GM18873 (cell line): ENCODE measurements around the gene CCDC157.
"Not testable (repeated sequence)": the region's sequence is repeated elsewhere in the genome, so short reads cannot be mapped to it uniquely, and the experiment has no call there.

Experiments used
- ATAC-seq: cut with Tn5 transposase; IDR thresholded peaks from one replicate; pipeline ENCODE4 v1.9.1; 2021; ENCODE audit warnings: mild to moderate bottlenecking, moderate library complexity, moderate number of reproducible peaks; ENCODE audit not compliant: unreplicated experiment, low FRiP score

CCDC157 gene

GRCh38 chr22:30325065-30325720 is 31.6 kb upstream of the CCDC157 start:
- ATAC-seq = no peak

GRCh38 chr22:30325724-30326254 is 31.0 kb upstream of the CCDC157 start:
- ATAC-seq = no peak

- ATAC-seq = peak; percentile 5
Measured at GRCh38 chr22:30326255-30326705, 30.5 kb upstream of the CCDC157 start.

GRCh38 chr22:30326706-30327362 is 30.0 kb upstream of the CCDC157 start, which contains the start of gene TBC1D10A:
TSS of gene TBC1D10A (minus strand) at chr22:30326941. CDS start at chr22:30326881, 60 bp downstream.
- peak; percentile 84 for ATAC-seq

GRCh38 chr22:30327864-30328345 is 28.9 kb upstream of the CCDC157 start:
- ATAC-seq = no peak

- ATAC-seq = no peak
Measured at GRCh38 chr22:30328466-30329049, 28.2 kb upstream of the CCDC157 start.

- ATAC-seq = no peak
Measured at GRCh38 chr22:30332551-30332950, 24.3 kb upstream of the CCDC157 start.

- no peak for ATAC-seq
Measured at GRCh38 chr22:30332994-30333706, 23.7 kb upstream of the CCDC157 start.

- no peak for ATAC-seq
Measured at GRCh38 chr22:30333707-30334087, 23.1 kb upstream of the CCDC157 start.

- ATAC-seq = no peak
Measured at GRCh38 chr22:30334646-30335045, 22.2 kb upstream of the CCDC157 start.

GRCh38 chr22:30335236-30335635 is 21.6 kb upstream of the CCDC157 start:
- no peak for ATAC-seq

GRCh38 chr22:30336752-30337460 is 19.9 kb upstream of the CCDC157 start:
- ATAC-seq = no peak

- ATAC-seq = no peak
Measured at GRCh38 chr22:30337461-30337778, 19.4 kb upstream of the CCDC157 start.

- not testable (repeated sequence) for ATAC-seq
Measured at GRCh38 chr22:30338341-30338740, 18.5 kb upstream of the CCDC157 start.

GRCh38 chr22:30338802-30339201 is 18.0 kb upstream of the CCDC157 start:
- no peak for ATAC-seq

GRCh38 chr22:30340911-30341685 is 15.7 kb upstream of the CCDC157 start:
- ATAC-seq = no peak

GRCh38 chr22:30344447-30345200 is 12.2 kb upstream of the CCDC157 start:
- ATAC-seq = no peak

- ATAC-seq = no peak
Measured at GRCh38 chr22:30347255-30347892, 9.4 kb upstream of the CCDC157 start.
